K562 (cell line): ENCODE measurements around the gene HSD17B1. TPM values are rescaled to one million over a fixed set of nuclear protein-coding genes. Genes with fewer than 3 reads are reported as not detected.
A peak's percentile ranks its signal among the peaks of the same experiment; 100 is the strongest.

Experiments
- ATAC-seq: fragments of 200-7000 bp; cut with Tn5 transposase; 3 replicates; pipeline ENCODE4 v1.9.1; 2020; ENCODE audit warnings: moderate library complexity
- BruUV-seq: library from RNA; stranded (reverse); fragments of 400-500 nt; replicated peaks from 2 replicates; lab custom pipeline; 2021; lab: Mats Ljungman, UMichigan
- CTCF ChIA-PET: fragments of 300-600 bp; formaldehyde crosslinking; extraction: SDS; loops from one replicate; lab custom pipeline; 2021; ENCODE audit warnings: low intra/inter-chr PET ratio; lab: Yijun Ruan, JAX
- POLR2A ChIA-PET: fragments of 300-600, 350-650 bp; sonication (Branson Sonifier 250); formaldehyde crosslinking; extraction: SDS; loops from one replicate; lab custom pipeline; 2021; ENCODE audit warnings: antibody characterized with exemption, inconsistent platforms; lab: Yijun Ruan, JAX
- DNase-seq, 4 experiments: peaks; one replicate each; pipeline versions ENCODE4 v3.0.0 to v3.0.0-alpha.2; 2011 to 2018; ENCODE audit warnings: low spot score in 3 of 4, mixed read lengths in 3 of 4; ENCODE audit errors: extremely low read depth in 1 of 4
- FAIRE-seq: peaks from 2 replicates; lab custom pipeline; 2011; peaks lifted over from hg19 to GRCh38; lab: Jason Lieb, UNC
- H2AFZ ChIP-seq: 2 replicates; pipeline ENCODE4 v1.6.0; 2011; ENCODE audit warnings: low read depth, low read length, control low read depth, inconsistent platforms
- H3K27ac ChIP-seq: fragments of 200-600 bp; 3 replicates; pipeline ENCODE4 v1.8.0; 2011; ENCODE audit warnings: low read depth, mild to moderate bottlenecking, control low read depth, inconsistent platforms, low read length, moderate library complexity, mixed read lengths; ENCODE audit errors: extremely low read depth
- H3K27me3 ChIP-seq, 2 experiments: fragments of 300-600 bp in 1 of 2; 2 replicates in 1 of 2; 3 replicates in 1 of 2; pipeline versions ENCODE4 v1.6.0 to v1.8.0; 2011; ENCODE audit warnings: inconsistent platforms in 2 of 2, low read length in 2 of 2, mild to moderate bottlenecking in 1 of 2, mixed read lengths in 1 of 2, moderate library complexity in 1 of 2; ENCODE audit not compliant: control insufficient read depth in 2 of 2, insufficient read depth in 2 of 2
- H3K36me3 ChIP-seq: fragments of 300-600 bp; 3 replicates; pipeline ENCODE4 v1.8.0; 2011; ENCODE audit warnings: mild to moderate bottlenecking, low read length, inconsistent platforms; ENCODE audit not compliant: control insufficient read depth, insufficient read depth
- H3K4me1 ChIP-seq, 2 experiments: fragments of 200-600 bp in 1 of 2; replicated peaks in 1 of 2; 2 replicates in 1 of 2; 3 replicates in 1 of 2; pipeline versions ENCODE4 v1.5.1 to v1.8.0; 2011; ENCODE audit warnings: inconsistent platforms in 2 of 2, low read length in 2 of 2, mild to moderate bottlenecking in 1 of 2, mixed read lengths in 1 of 2, moderate library complexity in 1 of 2; ENCODE audit not compliant: control insufficient read depth in 2 of 2, insufficient read depth in 2 of 2
- H3K4me2 ChIP-seq: 2 replicates; pipeline ENCODE4 v1.6.1; 2011; ENCODE audit warnings: low read length, control low read depth, inconsistent platforms, mixed read lengths; ENCODE audit not compliant: insufficient read depth
- H3K4me3 ChIP-seq: fragments of 200-600 bp; sonication (generic), shearing (Covaris generic); 2 replicates; pipeline ENCODE4 v1.5.1; 2016; ENCODE audit warnings: control low read depth, inconsistent platforms
- H3K79me2 ChIP-seq: fragments of 200-600 bp; 3 replicates; pipeline ENCODE4 v1.8.0; 2011; ENCODE audit warnings: low read length, inconsistent platforms; ENCODE audit not compliant: control insufficient read depth, insufficient read depth
- H3K9ac ChIP-seq, 2 experiments: 2 replicates each; pipeline versions ENCODE4 v1.6.0 to v1.6.1; 2011; ENCODE audit warnings: low read depth in 2 of 2, low read length in 2 of 2, control low read depth in 1 of 2, inconsistent platforms in 1 of 2, mild to moderate bottlenecking in 1 of 2, mixed read lengths in 1 of 2; ENCODE audit not compliant: insufficient read depth in 1 of 2
- H3K9me1 ChIP-seq: one replicate; pipeline ENCODE4 v1.6.0; 2011; ENCODE audit warnings: inconsistent platforms, mild to moderate bottlenecking, low read length, moderate library complexity; ENCODE audit not compliant: control insufficient read depth, insufficient read depth
- H3K9me3 ChIP-seq: replicated peaks from 2 replicates; pipeline ENCODE4 v1.5.1; 2011; ENCODE audit warnings: low read depth, low read length, inconsistent platforms; ENCODE audit not compliant: control insufficient read depth, insufficient read depth
- H4K20me1 ChIP-seq: replicated peaks from 2 replicates; pipeline ENCODE4 v1.6.1; 2011; ENCODE audit warnings: low read length, inconsistent platforms, mixed read lengths; ENCODE audit not compliant: control insufficient read depth, insufficient read depth
- BCLAF1 ChIP-seq, 2 experiments: fragments of 450-650 bp in 1 of 2; IDR thresholded peaks; 2 replicates each; pipeline ENCODE4 v1.6.1; 2011 to 2017; ENCODE audit warnings: low read depth in 2 of 2, antibody characterized with exemption in 1 of 2, borderline replicate concordance in 1 of 2, low read length in 1 of 2, mild to moderate bottlenecking in 1 of 2, mixed read lengths in 1 of 2; ENCODE audit not compliant: control insufficient read depth in 1 of 2
- CREM ChIP-seq: IDR thresholded peaks from 2 replicates; pipeline ENCODE4 v1.6.1; 2014; ENCODE audit warnings: antibody characterized with exemption, low read depth
- HMG20A ChIP-seq: fragments of 450-650 bp; formaldehyde crosslinking; conservative IDR thresholded peaks from 2 replicates; pipeline ENCODE4 v1.4.0; 2020; ENCODE audit warnings: mild to moderate bottlenecking, mixed read lengths
- HNRNPUL1 ChIP-seq: fragments of 200-400 bp; formaldehyde crosslinking; IDR thresholded peaks from 2 replicates; pipeline ENCODE4 v1.6.1; 2017; ENCODE audit warnings: low read length
- IRF1 ChIP-seq: sonication (generic); formaldehyde crosslinking; IDR thresholded peaks from 2 replicates; pipeline ENCODE4 v1.8.0; 2022; ENCODE audit warnings: missing genetic modification reagents, mild to moderate bottlenecking, borderline replicate concordance
- NR2C1 ChIP-seq, 2 experiments: fragments of 450-650 bp; IDR thresholded peaks; 2 replicates each; pipeline ENCODE4 v1.6.1; 2017; ENCODE audit warnings: mild to moderate bottlenecking in 2 of 2, antibody characterized with exemption in 1 of 2, inconsistent platforms in 1 of 2, missing compliant biosample characterization in 1 of 2, missing genetic modification characterization in 1 of 2
- POLR2A ChIP-seq: fragments of 450-650 bp; conservative IDR thresholded peaks from 2 replicates; pipeline ENCODE4 v1.6.1; 2016
- PURB ChIP-seq: sonication (generic); formaldehyde crosslinking; IDR thresholded peaks from 2 replicates; pipeline ENCODE4 v1.9.0; 2021; ENCODE audit warnings: low read depth, mild to moderate bottlenecking, missing genetic modification reagents
- RCOR1 ChIP-seq, 2 experiments: IDR thresholded peaks; 2 replicates each; pipeline ENCODE4 v1.6.1; 2012; ENCODE audit warnings: low read depth in 2 of 2, low read length in 2 of 2, borderline replicate concordance in 1 of 2, improper control_type of control experiment in 1 of 2
- SIX5 ChIP-seq, 2 experiments: IDR thresholded peaks; 2 replicates each; pipeline ENCODE4 v1.6.1; 2011; ENCODE audit warnings: low read length in 2 of 2, borderline replicate concordance in 1 of 2, low read depth in 1 of 2, mild to moderate bottlenecking in 1 of 2, moderate library complexity in 1 of 2; ENCODE audit not compliant: insufficient read depth in 1 of 2
- SMAD2 ChIP-seq: fragments of 150-350 bp; IDR thresholded peaks from 2 replicates; pipeline ENCODE4 v1.6.1; 2014; ENCODE audit warnings: low read depth, mild to moderate bottlenecking, low read length
- SMAD4 ChIP-seq: fragments of 250-450 bp; sonication (Bioruptor Pico); conservative IDR thresholded peaks from 2 replicates; pipeline ENCODE4 v1.8.0; 2021; ENCODE audit warnings: inconsistent platforms, mild to moderate bottlenecking, moderate library complexity
- WGBS: fragments of 100-300 bp; shearing (Covaris generic); methylation state at CpG from one replicate; pipeline ENCODE4 v1.1.6; 2016; ENCODE audit warnings: low coverage, mixed read lengths; ENCODE audit not compliant: insufficient coverage; ENCODE audit errors: missing lambda C conversion rate; 5-methylcytosine and 5-hydroxymethylcytosine counted together
- in situ Hi-C: fragments of 300-500 bp; cut with MboI; formaldehyde crosslinking; loops from 4 replicates; pipeline ENCODE4 v1.15.0; 2018; ENCODE audit warnings: inconsistent platforms, mixed read lengths
- intact Hi-C: fragments of 100-400 bp; cut with micrococcal nuclease; formaldehyde crosslinking; loops from 2 replicates; pipeline ENCODE4 v1.14.2; 2022
- polyA plus RNA-seq, 8 experiments: library from polyadenylated mRNA; depleted of rRNA in 4 of 8; stranded (reverse) in 5 of 8; unstranded in 3 of 8; fragments of >200 nt; fragmentation: Nextera tagmentation in 2 of 8; fragmentation: Illumina TruSeq in 1 of 8; extraction: Ambion mirVana in 2 of 8; extraction: Trizol in 1 of 8; gene quantifications; 2 replicates each; pipeline versions ENCODE4 v1.2.1 to v1.2.3, GENCODE V29; 2011 to 2014; ENCODE audit warnings: inconsistent platforms in 1 of 8, missing spikeins in 1 of 8
- total RNA-seq, 7 experiments: library from RNA; depleted of rRNA in 6 of 7; stranded (reverse); fragments of >200 nt in 6 of 7; fragmentation: Illumina TruSeq in 2 of 7; extraction: Trizol in 2 of 7; gene quantifications; 2 replicates each; pipeline versions ENCODE4 v1.2.1 to v1.2.3, GENCODE V29; 2011 to 2021; ENCODE audit warnings: low replicate concordance in 1 of 7

HSD17B1 gene
- total and polyA plus RNA-seq, 9 of the 15 experiments (the other 6 are each of a cell fraction or from before 2014, with no cell fraction given): 0.55 to 21.1 (median 3.6) TPM

- no peak for TF ChIP-seq IRF1 (CRISPR knock-in tag)
- TF ChIP-seq HMG20A (CRISPR knock-in tag): no peak
- TF ChIP-seq RCOR1 (IDR thresholded peaks at IDR 0.05; ENCODE audit: borderline replicate concordance in 1 of 2, low read depth in 2 of 2, low read length in 2 of 2): peak in 1 of 2 experiments; percentile 58; a peak in 2 of 4 replicates
- no peak for TF ChIP-seq SIX5 (IDR thresholded peaks at IDR 0.05; ENCODE audit: borderline replicate concordance in 1 of 2, insufficient read depth in 1 of 2, low read depth in 1 of 2, low read length in 2 of 2)
- no peak for TF ChIP-seq SMAD4 (CRISPR knock-in tag)
- no peak for TF ChIP-seq PURB (CRISPR knock-in tag)
These were observed 1.1 kb downstream of the HSD17B1 start (continued) for GRCh38 chr17:42553866-42554249.

- ATAC-seq (peak; percentile 85), DNase-seq (peak; percentile 77 to 90 (median 82)), FAIRE-seq (no peak)
- Histone ChIP-seq H3K79me2 (peaks cover 26% of the 10 kb centered on the region), H4K20me1 (no peaks in the 10 kb centered on the region), H3K9me1 (no peaks in the 10 kb centered on the region), H3K9me3 (no peaks in the 10 kb centered on the region), H3K4me2 (peak overlapping the region; percentile 96), H3K4me3 (peak overlapping the region; percentile 87), H2AFZ (peak overlapping the region; percentile 85), H3K4me1 (peaks cover 18 to 45% of the 10 kb centered on the region in 2 experiments; a peak in 4 of 5 replicates), H3K27ac (peak overlapping the region; percentile 91), H3K36me3 (peaks cover 4% of the 10 kb centered on the region; the same call in 1 of the 3 replicates), H3K27me3 (no peaks in the 10 kb centered on the region), H3K9ac (peak overlapping the region; percentile 66 to 100)
- under 1% methylated on average over 66 of the region's 82 CpGs for WGBS
- POLR2A ChIA-PET: interaction anchor here (0.6 to 1.3 kb wide), 6 partner anchors 17 to 371 kb away, joined by 3 to 4 read pairs (median 3); no protein-coding TSS in a partner anchor
- CTCF ChIA-PET: no interaction called here
- intact Hi-C loops: no loop called here
- TSS peak; percentile 79 for BruUV-seq
- in situ Hi-C loops: no loop called here
- no peak for TF ChIP-seq SMAD2
- no peak for TF ChIP-seq BCLAF1 (IDR thresholded peaks at IDR 0.05; ENCODE audit: borderline replicate concordance in 1 of 2, control insufficient read depth in 1 of 2, low read depth in 2 of 2, low read length in 1 of 2)
- peak; percentile 78 for TF ChIP-seq NR2C1 (IDR thresholded peaks at IDR 0.05)
- peak; percentile 73 for TF ChIP-seq NR2C1 (tag; IDR thresholded peaks at IDR 0.05)
- TF ChIP-seq HNRNPUL1: no peak
- TF ChIP-seq POLR2A: peak; percentile 81
- TF ChIP-seq CREM: peak; percentile 96
- TF ChIP-seq IRF1 (CRISPR knock-in tag): 0 out of 2 replicates have a peak, but pooled peaks have one; percentile 29
These were observed 1.8 kb downstream of the HSD17B1 start for GRCh38 chr17:42554250-42555121.
